Tibial nerve (tissue), 3 donors: Measurements from ENCODE around the gene SLC35F3.

Experiments
- CTCF ChIP-seq, 5 experiments: fragments of 200-600 bp in 3 of 5; fragments of 450-650 bp in 2 of 5; sonication (generic) in 3 of 5; IDR thresholded peaks; one replicate each; pipeline ENCODE4 v1.5.1; 2016 to 2019; ENCODE audit warnings: antibody characterized with exemption in 5 of 5, mild to moderate bottlenecking in 3 of 5, moderate library complexity in 2 of 5
- POLR2A ChIP-seq, 2 donors: fragments of 450-650 bp; IDR thresholded peaks; one replicate each; pipeline ENCODE4 v1.6.1; 2017; ENCODE audit warnings: antibody characterized with exemption in 2 of 2, mild to moderate bottlenecking in 2 of 2, moderate library complexity in 2 of 2

- TF ChIP-seq CTCF (IDR thresholded peaks at IDR 0.05): no peak
- TF ChIP-seq POLR2A (IDR thresholded peaks at IDR 0.05): no peak
These were observed 390.6 kb downstream of the SLC35F3 start for GRCh38 chr1:234295068-234295467.
